Ammon's horn (tissue), 1 donor: ENCODE data around the gene CBX6.
"Not testable (repeated sequence)": the region's sequence is repeated elsewhere in the genome, so short reads cannot be mapped to it uniquely, and the experiment has no call there.

ENCODE experiments used
- DNase-seq: peaks from one replicate; pipeline ENCODE4 v3.0.0-alpha.2; 2016; ENCODE audit warnings: low spot score

Gene CBX6

DNA sequence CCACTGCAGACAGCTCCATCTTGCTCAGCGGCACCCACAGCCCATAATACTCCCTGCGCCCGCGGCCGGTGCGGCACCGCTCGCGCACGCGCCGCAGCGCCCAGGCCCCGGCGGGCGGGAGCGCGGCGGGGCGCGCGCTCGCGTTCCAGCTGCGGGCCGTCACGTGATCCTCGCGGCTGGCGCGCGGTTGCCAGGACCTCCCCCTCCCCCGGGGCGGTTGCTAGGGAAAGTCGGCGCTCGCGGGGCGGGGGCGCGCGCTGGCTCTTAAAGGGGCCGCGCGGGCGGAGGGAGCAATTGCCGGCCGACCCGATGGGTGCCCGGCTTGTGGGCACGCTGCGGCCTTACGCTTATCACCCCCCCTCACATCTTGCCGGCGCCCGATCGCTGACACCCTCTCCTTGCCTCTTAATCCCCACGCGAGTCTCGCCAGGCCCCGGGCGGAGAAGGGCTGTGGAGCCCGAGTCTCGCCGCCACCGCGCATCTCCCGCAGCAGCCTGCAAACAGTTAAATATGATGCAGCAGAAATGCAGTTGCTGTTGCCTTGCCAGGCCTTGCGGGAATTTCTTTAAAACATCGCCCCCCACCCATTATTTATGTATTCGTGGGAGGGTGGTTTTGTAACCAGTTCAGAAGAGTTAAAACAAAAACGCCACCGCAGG lies at the start of gene CBX6:
CBX6 (minus strand) TSS at position 45 of the 659 bp plus-strand sequence; CDS start at position 19, 26 bp downstream.
- DNase-seq, result peak; percentile 94

DNA sequence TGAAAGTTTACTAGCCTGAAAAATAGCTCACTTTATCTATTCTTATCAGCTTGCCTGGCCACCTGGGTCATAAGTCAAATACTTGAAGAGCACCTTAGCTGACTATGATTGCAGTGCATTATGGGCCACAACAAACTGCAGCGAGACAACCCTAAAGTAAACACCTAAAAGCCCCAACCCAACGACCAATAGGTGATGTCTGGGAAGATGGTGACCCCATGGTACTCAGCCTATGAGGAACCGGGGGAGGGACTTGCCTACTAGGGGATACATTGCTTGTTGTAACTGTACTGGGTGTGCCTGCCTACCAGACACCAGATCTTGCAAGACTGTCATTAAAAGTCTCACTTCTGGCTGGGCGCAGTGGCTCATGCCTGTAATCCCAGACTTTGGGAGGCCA lies 49.8 kb upstream of the CBX6 start:
- DNase-seq, result no peak

DNA sequence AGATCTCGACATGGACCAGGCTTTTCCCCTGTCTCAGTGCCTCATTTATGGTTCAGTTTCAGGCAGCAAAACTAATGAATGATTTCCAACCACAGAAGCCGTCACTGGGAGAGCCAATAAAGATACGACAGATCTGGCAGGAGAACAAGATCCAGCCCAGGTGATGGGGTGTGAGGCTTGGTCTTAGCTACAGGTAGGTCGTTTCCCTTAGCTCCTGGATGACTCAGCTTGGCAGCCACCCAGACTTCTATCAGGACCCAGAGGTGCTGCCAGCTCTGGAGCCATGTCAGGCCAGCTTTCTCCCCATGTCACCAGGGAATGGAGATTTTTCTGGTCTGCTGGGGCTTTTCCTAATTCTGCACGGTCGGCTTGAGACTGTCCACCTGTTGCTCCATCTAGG lies 49.1 kb upstream of the CBX6 start:
- DNase-seq, result no peak

DNA sequence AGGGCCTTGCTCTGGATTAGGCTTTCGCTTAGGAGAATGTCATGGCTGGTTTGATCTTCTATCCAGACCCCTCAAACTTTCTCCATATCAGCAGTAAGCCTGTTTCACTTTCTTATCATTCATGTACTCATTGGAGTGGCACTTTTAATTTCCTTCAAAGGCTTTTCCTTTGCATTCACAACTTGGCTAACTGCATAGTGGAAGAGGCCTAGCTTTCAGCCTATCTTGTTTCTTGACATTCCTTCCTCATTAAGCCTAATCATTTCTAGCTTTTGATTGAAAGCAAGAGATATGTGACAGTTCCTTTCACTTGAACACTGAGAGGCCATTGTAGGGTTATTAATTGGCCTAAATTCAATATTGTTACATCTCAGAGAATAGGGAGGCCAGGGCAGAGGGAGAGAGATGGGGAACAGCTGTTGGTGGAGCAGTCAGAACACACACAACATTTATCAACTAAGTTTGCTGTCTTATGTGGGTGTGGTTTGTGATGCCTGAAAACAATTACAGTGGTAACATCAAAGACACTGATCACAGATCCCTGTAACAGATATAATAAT lies 47.7 kb upstream of the CBX6 start:
- DNase-seq, result no peak

DNA sequence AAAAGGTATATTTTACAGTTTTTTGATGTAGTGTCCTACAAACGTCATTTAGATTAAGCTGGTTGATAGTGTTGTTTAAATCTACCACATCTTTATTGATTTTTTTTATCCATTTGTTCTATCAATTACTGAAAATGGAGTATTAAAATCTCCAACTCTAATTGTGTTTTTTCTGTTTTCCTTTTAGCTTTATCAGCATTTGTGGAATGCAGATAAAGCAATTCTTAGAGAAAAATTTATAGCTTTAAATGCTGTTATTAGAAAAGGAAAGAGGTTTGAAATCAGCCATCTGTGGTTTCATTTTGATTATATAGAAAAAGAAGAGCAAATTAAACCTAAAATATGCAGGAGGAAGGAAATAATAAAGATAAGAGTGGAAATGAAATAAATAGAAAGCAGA lies 39.4 kb upstream of the CBX6 start:
- DNase-seq, result no peak

DNA sequence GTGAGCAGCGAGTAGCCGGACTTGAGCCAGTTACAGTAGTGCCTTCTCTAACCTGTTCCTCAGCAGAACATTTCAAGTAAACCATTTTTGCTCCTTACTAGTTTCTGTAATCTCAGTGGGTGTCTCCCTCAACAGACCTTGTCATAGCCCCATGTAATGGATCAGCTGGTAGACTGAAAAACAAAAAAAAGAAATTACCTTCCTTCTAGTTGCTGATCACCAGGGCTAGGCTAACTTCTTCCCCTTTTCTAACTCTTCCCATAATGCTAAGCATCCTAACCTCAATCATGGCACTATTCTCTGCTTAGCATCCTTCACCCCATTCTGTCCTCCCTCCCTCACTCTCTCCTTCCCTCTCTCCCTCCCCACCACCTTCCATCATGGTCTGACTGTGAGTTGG lies 35.8 kb upstream of the CBX6 start:
- no peak for DNase-seq

DNA sequence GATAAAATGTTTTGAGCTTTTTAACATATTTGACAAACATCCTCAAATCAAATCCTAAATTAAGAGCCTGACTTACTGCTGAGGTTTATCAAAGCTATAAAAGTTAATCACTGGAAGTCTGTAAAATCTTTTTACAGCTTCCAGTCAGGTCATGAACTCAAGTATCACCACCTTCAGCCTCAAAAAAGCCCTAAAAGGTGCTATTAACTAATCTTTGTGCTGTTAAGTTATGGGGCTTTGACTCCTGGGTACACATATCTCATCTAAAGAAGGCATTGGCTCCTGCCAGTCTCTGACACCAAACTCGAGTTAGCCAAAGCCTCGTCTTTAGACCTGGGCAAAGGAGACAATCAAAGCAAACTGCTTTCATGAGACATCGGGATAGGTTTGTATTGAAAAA lies 34.0 kb upstream of the CBX6 start:
- no peak for DNase-seq

DNA sequence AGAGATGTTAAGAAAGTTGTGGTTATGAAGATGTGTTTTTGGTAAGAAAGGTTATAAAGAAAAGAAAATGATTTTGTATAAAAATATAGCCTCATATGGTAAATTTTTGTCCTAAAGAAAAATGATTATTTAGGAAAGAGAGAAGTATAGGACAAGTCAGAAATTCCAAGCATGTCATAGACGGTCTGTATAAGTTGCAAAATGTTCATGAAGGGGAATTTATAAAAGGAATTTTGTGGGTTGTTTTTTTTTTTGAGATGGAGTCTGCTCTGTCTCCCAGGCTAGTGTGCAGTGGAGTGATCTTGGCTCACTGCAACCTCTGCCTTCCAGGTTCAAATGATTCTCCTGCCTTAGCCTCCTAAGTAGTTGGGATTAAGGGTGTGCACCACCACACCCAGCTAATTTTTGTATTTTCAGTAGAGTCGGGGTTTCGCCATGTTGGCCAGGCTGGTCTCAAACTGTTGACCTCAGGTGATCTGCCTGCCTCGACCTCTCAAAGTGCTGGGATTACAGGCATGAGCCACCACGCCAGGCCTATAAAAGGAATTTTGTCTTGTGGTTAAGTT lies 32.1 kb upstream of the CBX6 start:
- DNase-seq, result not testable (repeated sequence)

DNA sequence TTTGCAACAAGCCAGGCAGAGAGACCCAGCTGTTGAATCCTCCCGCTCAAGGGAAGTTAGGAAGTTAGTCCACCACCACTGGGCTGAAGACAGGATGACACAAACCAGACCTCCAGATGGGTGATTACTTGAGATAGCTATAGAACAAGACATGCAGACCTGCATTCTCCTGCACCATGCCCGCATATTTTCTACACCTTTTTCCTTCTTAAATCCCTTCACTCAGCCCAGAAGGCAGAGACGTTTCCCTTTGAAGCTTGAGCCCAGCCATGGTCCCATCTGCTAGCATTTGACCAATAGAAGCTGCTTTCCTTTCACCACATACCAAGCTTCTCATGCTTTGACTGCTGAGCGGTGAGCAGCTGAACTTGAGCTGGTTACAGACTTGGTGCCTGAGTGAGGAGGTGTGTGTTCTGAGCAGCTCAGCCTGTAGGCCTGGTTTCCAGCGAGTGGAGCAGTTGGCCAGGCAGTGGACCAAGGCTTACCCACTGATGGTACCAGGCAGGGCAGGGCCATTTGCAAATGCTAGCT lies 29.2 kb upstream of the CBX6 start:
- no peak for DNase-seq

DNA sequence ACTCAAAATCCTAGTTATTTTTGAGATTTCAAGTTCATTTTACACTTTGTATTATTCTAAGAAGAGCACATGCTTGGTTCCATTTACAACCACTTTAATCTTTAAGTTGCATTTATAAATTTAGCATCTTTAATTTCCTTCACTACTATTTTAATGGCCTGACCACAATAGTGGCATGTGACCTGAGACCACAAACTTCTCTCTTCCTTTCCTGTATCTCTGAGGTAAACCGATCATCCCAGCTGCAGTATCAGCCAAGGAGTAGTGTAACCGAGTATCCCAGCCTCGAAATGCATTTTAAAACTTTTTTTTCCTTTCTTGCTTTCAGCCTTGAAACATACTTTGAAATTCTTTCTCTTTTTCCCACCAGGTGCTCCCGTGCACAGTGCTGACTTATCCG lies 28.7 kb upstream of the CBX6 start:
- no peak for DNase-seq

DNA sequence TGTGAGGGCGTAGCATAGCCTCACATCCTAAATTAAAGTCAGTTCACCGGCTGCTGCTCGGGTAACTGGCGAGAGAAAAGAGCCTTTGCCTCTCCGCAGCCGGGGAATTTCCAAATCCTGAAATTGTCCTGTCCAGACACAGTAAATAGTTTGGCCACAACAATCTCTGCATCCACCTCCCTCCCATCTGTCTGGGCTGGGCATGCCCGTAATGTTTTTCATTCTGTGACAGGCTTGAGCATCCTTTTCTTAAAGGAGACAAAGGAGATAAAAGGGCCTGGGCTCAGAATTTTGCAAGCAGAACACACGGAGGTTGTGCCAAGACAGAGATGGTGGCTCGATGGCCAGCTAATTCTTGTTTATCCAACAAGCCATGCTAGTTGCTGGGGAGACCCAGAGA lies 19.2 kb upstream of the CBX6 start:
- no peak for DNase-seq

DNA sequence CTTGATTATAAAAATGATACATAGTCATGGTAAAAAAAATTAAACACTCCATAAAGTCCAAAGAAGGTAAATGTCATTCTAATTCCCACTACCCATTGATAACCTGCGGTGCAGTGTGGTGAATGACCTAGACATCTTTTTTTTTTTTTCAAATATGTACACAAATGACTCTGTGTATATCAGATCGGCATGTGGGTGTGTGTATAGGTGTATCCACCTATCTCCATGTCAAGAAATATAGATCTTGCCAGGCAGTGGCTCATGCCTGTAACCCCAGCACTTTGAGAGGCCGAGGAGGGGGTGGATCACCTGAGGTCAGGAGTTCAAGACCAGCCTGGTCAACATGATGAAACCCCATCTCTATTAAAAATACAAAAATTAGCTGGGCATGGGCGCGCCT lies 18.4 kb upstream of the CBX6 start:
- no peak for DNase-seq

DNA sequence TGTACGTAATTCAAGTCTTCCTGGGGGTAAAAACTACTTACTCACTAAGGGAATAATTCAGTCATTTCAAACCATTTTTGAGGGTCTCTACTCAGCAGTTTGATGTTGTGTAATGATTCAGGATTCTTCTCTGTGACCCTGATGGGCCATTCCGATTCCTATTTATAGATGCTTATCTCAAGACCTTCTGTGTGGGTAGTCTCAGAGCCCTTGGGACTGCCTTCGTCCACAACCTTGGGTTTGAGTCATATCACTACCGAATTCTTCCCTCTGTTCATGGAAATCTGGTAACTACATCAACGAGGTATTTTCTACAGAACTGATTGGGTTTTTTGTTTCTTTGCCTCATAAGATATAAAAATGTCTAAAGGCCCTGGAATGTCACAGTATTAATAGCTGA lies 14.3 kb upstream of the CBX6 start:
- no peak for DNase-seq

DNA sequence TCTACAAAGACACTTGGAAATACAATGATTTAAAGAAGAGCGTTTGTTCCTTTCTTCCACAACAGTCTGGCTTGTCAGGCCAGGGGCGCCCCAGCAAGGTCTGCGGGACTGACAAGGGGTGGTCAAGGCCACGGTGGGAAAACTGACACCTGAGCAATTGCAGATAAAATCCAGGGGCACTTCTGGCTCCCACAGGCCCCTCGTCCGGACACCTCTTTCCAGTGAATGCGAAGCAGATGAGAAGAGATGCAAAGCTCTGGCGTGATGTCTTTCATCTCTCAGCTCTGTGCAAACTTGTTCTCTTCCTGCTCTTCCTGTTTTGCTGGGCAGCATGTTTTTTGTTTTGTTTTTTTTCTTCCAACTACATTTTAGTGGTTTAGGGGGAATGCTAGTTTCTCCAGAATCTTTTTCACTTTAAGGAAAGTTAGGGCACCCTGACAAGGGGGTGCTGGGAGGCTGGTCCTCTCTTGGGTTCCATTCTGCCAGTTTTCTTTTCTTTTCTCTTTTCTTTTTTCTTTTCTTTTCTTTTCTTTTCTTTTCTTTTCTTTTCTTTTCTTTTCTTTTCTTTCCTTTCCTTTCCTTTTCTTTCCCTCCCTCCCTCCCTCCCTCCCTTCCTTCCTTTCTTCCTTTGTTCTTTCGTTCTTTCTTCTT lies 11.1 kb upstream of the CBX6 start:
- DNase-seq, result no peak

DNA sequence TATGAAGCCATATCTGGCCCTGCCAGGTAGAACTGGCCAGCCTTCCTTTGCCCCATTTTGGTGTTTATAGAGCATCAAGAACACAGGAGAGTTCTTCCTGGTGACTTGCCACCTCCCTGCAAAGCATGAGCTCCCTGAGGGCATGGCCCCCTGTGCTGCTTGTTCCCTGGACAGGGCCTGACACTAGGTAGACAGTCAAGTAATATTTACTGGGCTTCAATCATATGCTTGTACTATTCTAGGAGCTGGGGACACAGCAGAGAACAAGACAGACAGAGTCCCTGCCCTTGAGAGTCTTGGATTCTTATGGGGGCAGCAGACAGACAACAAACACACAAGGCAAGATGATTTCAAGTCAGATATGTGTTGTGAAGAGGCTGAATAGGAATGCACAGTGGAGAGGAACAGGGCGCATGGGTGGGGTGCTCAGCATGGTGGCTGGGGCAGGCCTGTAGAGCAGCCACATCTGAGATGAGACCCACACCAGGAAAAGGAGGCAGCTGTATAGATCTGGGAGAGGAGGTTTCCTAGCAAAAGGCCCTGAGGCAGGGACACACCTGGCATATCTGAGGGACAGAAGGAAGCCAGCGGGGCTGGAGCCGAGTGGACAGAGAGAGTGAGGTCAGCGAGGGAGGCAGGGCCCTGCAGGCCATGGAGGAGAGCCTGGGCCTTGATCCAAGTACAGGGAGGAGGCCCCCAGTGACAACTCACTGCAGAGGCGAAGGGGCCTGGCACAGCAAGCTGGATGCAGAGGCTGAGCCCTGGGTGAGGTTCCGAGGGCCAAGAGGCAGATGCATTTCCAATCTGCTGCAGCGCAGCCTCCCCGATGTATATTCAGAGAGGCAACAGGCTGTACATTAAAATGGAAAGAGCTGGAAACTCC lies 10.2 kb upstream of the CBX6 start:
- DNase-seq, result no peak

DNA sequence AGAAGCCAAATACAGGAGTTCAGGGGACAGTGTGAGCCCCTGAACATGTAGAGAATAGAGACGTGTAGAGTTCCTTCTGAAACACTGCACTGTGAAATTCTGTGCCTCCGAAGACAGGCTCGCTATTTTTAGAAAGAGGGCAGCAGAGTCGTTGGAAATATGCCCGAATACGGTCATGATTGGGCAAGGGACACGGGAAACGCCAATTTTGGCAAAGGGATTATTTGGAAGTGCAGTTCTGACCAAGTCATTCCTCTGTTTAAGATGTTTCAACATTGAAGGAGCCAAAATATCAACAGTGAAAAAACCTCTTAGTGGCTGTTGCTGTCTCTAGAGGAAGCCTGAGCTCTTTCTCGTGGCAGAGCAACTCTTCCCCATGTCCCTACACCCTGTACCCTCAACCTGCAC lies 9.5 kb upstream of the CBX6 start:
- DNase-seq, result peak; percentile 56

DNA sequence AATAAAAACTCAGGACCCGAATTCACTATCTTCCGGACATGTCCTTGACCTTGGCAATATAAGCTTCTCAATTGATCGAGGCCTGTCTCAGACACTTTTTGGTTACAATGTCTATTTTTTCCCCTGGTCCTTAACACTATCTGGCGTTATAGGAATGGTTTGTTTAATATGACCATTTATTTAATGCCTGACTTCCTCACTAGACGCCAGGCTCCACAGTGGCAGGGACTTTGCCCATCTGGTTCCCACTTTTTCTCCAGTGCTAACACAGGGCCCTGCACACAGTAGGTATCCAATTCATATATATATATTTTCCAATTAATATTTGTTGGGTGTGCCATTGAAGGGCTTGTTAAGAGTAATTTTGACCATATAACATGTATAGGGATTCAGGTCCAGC lies 7.9 kb upstream of the CBX6 start:
- no peak for DNase-seq

DNA sequence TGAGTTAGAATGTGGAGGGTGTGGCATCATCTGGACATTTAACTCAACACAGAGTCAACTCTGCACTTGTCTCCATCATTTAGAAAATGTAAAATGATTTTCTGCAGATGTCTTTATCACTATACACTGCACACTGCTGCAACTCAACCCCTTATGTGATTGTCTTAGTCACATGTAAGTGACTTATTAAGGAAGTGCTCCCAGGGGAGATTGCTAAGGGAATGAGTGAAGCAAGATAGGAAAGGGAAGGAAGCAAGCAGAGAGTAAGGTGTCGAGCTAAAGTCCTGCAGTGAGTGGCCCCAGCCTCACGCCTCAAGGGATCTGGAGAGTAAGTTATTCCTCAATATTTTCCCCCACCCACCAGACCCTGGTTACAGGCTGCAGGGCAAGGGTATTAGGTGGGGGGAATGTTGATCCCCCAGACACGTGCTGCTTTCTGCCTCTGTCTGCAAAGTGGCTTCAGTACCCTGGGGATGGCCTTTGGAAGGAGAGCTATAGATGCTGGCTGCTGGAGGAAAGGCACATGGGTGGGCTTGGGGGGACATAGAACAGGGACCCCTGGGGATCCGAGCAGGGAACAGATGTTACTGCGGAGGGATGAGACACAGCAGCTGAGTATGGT lies 7.2 kb upstream of the CBX6 start:
- DNase-seq, result no peak

DNA sequence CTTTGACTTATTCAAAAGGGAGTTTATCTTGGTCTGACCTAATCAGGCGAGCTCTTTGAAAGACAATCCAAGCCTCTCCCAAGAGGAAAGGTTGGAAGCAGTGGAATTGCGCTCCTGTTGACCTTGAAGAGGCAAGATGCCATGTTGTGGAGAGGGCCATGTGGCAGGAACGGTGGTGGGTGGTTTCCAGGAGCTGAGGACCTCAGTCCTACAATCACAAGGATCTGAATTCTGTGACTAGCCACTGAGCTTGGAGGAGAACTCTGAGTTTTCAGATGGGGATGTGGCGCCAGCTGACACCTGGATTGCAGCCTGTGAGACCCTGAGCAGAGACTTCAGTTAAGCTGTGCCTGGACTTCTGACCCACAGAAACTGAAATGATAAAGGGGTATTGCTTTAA lies 6.0 kb upstream of the CBX6 start:
- DNase-seq, result no peak

DNA sequence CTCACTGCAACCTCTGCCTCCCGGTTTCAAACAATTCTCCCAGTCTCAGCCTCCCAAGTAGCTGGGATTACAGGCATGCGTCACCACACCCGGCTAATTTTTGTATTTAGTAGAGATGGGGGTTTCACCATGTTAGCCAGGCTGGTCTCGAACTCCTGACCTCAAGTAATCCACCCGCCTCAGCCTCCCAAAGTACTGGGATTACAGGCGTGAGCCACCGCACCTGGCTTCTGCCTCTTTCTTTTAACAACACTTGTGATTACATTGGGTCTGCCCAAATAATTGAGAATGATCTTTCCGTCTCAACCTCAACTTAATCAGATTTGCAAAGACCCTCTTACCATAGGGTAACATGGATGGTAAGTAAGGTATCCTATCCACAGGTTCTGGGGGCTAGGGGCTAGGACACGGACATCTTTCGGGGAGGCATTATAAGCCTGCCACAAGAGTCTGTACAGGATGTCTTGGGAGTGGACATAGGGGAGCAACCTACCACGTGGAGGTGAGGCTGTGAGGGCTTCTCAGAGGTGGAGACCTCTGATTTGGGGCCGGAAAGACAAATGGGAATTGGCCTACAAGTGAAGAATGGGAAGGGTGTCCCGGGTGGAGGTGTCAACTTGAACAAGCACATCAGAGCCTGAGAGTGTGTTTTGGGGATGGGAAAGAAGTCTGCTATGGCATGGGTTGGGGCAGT lies 2.7 kb upstream of the CBX6 start:
- no peak for DNase-seq
